HepG2 (cell line): Measurements from ENCODE around the gene ZBP1. TPM values are rescaled to one million over a fixed set of nuclear protein-coding genes. Genes with fewer than 3 reads are reported as not detected.

Experiments
- CERS6 ChIP-seq: sonication (generic); formaldehyde crosslinking; IDR thresholded peaks from 2 replicates; pipeline ENCODE4 v1.5.0; 2020; ENCODE audit warnings: missing genetic modification reagents
- ETV5 ChIP-seq: IDR thresholded peaks from 2 replicates; pipeline ENCODE4 v1.6.1; 2018; ENCODE audit warnings: missing biosample characterization, missing genetic modification reagents, inconsistent platforms, borderline replicate concordance
- NFKB2 ChIP-seq: sonication (generic); formaldehyde crosslinking; IDR thresholded peaks from 2 replicates; pipeline ENCODE4 v1.4.0; 2020; ENCODE audit warnings: missing genetic modification reagents, borderline replicate concordance
- RELA ChIP-seq: sonication (generic); formaldehyde crosslinking; IDR thresholded peaks from 2 replicates; pipeline ENCODE4 v1.4.0; 2020; ENCODE audit warnings: missing genetic modification reagents
- SOX13 ChIP-seq, 3 experiments: fragments of 450-650 bp in 1 of 3; sonication (generic) in 1 of 3; formaldehyde crosslinking in 1 of 3; IDR thresholded peaks in 2 of 3; conservative IDR thresholded peaks in 1 of 3; 2 replicates each; pipeline versions ENCODE4 v1.5.0 to v1.6.1; 2016 to 2020; ENCODE audit warnings: antibody characterized with exemption in 1 of 3, mild to moderate bottlenecking in 1 of 3, missing compliant biosample characterization in 1 of 3, missing genetic modification reagents in 1 of 3, moderate library complexity in 1 of 3
- TCF12 ChIP-seq, 2 experiments: fragments of 450-650 bp in 1 of 2; sonication (generic) in 1 of 2; formaldehyde crosslinking in 1 of 2; IDR thresholded peaks; 2 replicates each; pipeline versions ENCODE4 v1.6.1 to v1.8.0; 2017 to 2022; ENCODE audit warnings: antibody characterized with exemption in 1 of 2, mild to moderate bottlenecking in 1 of 2, missing genetic modification reagents in 1 of 2, moderate library complexity in 1 of 2
- ZBTB2 ChIP-seq: sonication (generic); formaldehyde crosslinking; IDR thresholded peaks from 2 replicates; pipeline ENCODE4 v1.8.0; 2022; ENCODE audit warnings: low read depth, missing genetic modification reagents
- ZNF20 ChIP-seq: sonication (generic); formaldehyde crosslinking; IDR thresholded peaks from 2 replicates; pipeline ENCODE4 v1.4.0; 2020; ENCODE audit warnings: mild to moderate bottlenecking, moderate library complexity, missing genetic modification reagents
- ZNF496 ChIP-seq: sonication (generic); formaldehyde crosslinking; IDR thresholded peaks from 2 replicates; pipeline ENCODE4 v1.8.1; 2023; ENCODE audit warnings: mild to moderate bottlenecking, moderate library complexity, missing genetic modification reagents; ENCODE audit not compliant: insufficient replicate concordance
- ZNF746 ChIP-seq: sonication (generic); formaldehyde crosslinking; IDR thresholded peaks from 2 replicates; pipeline ENCODE4 v1.8.0; 2022; ENCODE audit warnings: mild to moderate bottlenecking, missing genetic modification reagents
- ZNF83 ChIP-seq: sonication (generic); formaldehyde crosslinking; IDR thresholded peaks from 2 replicates; pipeline ENCODE4 v1.4.0; 2020; ENCODE audit warnings: missing genetic modification reagents, mild to moderate bottlenecking, borderline replicate concordance
- polyA plus RNA-seq, 8 experiments: library from polyadenylated mRNA; depleted of rRNA in 3 of 8; stranded (reverse) in 7 of 8; unstranded in 1 of 8; fragments of >200 nt; fragmentation: Illumina TruSeq in 4 of 8; extraction: Trizol in 4 of 8; gene quantifications; 2 replicates each; pipeline versions ENCODE4 v1.2.1 to v1.2.3, GENCODE V29; 2011 to 2016; ENCODE audit warnings: low read depth in 4 of 8, missing spikeins in 1 of 8, mixed read lengths in 1 of 8; ENCODE audit not compliant: insufficient read depth in 1 of 8
- total RNA-seq, 5 experiments: library from RNA; depleted of rRNA; stranded (reverse); fragments of >200 nt; fragmentation: Illumina TruSeq; extraction: Trizol; gene quantifications; 2 replicates each; pipeline ENCODE4 v1.2.3, GENCODE V29; 2016; ENCODE audit warnings: low read depth in 1 of 5
- TF ChIP-seq, protein P1 (sequence below): sonication (generic); formaldehyde crosslinking; IDR thresholded peaks from 2 replicates; pipeline ENCODE4 v1.5.1; 2020; ENCODE audit warnings: mild to moderate bottlenecking, missing genetic modification reagents, borderline replicate concordance
- TF ChIP-seq, protein P2 (sequence below): sonication (generic); formaldehyde crosslinking; conservative IDR thresholded peaks from 2 replicates; pipeline ENCODE4 v1.4.0; 2020; ENCODE audit warnings: missing genetic modification reagents
- TF ChIP-seq, protein P3 (sequence below): sonication (generic); formaldehyde crosslinking; IDR thresholded peaks from 2 replicates; pipeline ENCODE4 v1.4.0; 2020; ENCODE audit warnings: mild to moderate bottlenecking, missing genetic modification reagents

Gene ZBP1
- total and polyA plus RNA-seq, 2 of the 13 experiments (the other 11 are each of a cell fraction or from before 2014, with no cell fraction given), result not detected

DNA sequence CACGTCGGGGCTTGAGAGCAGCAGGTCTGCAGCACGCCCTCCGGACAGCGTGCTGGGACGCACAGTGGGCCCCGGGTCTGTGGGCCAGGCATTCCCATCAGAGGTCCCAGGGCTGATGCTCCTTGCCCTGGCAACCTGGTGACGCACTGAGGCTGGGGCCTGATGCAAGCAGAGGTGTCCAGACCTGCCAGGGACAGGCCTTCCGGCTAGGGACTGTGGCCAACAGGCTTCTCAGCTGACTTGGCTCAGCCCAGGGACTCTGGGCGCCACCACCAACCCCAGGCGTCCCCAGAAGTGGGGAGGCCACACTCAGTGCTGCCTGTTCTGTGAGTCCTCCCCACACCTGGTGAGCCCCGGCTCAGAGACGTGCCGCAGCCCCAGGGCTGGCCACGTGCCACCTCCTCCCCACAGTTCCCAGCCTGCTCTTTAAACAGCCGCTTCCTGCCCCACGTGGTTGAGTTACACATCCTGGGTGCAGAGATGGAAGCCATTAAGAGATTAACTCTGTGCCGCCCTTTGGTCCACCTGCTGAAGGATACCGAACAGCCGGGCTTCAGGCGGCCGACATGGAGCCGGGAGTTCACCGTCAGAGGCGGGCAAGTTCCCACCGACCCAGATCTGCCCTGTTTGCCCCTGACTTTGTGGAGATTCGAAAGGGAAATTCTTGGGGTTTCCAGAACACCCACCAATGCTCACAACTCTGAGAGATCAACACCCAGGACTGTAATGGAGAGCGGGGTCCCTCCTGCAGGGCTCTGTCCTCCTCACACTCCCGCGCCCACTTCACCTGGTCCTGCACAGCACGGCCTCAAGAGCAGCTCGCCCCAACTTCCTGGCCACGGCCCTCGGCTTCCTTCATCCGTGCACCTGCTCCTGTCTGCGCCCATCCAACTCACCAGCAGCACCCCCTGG, 37.6 kb upstream of the ZBP1 start (continued):
- TF ChIP-seq CERS6 (CRISPR knock-in tag) (no peak), RELA (CRISPR knock-in tag) (no peak), ZNF83 (CRISPR knock-in tag) (no peak), ZNF496 (CRISPR knock-in tag) (no peak), TCF12 (IDR thresholded peaks at IDR 0.05) (no peak), TCF12 (CRISPR knock-in tag; IDR thresholded peaks at IDR 0.05) (no peak), ZNF20 (CRISPR knock-in tag) (no peak), NFKB2 (CRISPR knock-in tag) (peak; percentile 56; the same call in 1 of the 2 replicates), ETV5 (CRISPR knock-in tag) (peak; percentile 21; the same call in 1 of the 2 replicates), ZNF746 (CRISPR knock-in tag) (no peak), SOX13 (IDR thresholded peaks at IDR 0.05) (no peak), SOX13 (CRISPR knock-in tag; conservative IDR thresholded peaks at IDR 0.05 in 1 of 2, IDR thresholded peaks at IDR 0.05 in 1 of 2) (no peak), ZBTB2 (CRISPR knock-in tag) (no peak)
- TF ChIP-seq, protein P1, sequence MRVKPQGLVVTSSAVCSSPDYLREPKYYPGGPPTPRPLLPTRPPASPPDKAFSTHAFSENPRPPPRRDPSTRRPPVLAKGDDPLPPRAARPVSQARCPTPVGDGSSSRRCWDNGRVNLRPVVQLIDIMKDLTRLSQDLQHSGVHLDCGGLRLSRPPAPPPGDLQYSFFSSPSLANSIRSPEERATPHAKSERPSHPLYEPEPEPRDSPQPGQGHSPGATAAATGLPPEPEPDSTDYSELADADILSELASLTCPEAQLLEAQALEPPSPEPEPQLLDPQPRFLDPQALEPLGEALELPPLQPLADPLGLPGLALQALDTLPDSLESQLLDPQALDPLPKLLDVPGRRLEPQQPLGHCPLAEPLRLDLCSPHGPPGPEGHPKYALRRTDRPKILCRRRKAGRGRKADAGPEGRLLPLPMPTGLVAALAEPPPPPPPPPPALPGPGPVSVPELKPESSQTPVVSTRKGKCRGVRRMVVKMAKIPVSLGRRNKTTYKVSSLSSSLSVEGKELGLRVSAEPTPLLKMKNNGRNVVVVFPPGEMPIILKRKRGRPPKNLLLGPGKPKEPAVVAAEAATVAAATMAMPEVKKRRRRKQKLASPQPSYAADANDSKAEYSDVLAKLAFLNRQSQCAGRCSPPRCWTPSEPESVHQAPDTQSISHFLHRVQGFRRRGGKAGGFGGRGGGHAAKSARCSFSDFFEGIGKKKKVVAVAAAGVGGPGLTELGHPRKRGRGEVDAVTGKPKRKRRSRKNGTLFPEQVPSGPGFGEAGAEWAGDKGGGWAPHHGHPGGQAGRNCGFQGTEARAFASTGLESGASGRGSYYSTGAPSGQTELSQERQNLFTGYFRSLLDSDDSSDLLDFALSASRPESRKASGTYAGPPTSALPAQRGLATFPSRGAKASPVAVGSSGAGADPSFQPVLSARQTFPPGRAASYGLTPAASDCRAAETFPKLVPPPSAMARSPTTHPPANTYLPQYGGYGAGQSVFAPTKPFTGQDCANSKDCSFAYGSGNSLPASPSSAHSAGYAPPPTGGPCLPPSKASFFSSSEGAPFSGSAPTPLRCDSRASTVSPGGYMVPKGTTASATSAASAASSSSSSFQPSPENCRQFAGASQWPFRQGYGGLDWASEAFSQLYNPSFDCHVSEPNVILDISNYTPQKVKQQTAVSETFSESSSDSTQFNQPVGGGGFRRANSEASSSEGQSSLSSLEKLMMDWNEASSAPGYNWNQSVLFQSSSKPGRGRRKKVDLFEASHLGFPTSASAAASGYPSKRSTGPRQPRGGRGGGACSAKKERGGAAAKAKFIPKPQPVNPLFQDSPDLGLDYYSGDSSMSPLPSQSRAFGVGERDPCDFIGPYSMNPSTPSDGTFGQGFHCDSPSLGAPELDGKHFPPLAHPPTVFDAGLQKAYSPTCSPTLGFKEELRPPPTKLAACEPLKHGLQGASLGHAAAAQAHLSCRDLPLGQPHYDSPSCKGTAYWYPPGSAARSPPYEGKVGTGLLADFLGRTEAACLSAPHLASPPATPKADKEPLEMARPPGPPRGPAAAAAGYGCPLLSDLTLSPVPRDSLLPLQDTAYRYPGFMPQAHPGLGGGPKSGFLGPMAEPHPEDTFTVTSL (CRISPR knock-in tag), result no peak
- TF ChIP-seq, protein P2, sequence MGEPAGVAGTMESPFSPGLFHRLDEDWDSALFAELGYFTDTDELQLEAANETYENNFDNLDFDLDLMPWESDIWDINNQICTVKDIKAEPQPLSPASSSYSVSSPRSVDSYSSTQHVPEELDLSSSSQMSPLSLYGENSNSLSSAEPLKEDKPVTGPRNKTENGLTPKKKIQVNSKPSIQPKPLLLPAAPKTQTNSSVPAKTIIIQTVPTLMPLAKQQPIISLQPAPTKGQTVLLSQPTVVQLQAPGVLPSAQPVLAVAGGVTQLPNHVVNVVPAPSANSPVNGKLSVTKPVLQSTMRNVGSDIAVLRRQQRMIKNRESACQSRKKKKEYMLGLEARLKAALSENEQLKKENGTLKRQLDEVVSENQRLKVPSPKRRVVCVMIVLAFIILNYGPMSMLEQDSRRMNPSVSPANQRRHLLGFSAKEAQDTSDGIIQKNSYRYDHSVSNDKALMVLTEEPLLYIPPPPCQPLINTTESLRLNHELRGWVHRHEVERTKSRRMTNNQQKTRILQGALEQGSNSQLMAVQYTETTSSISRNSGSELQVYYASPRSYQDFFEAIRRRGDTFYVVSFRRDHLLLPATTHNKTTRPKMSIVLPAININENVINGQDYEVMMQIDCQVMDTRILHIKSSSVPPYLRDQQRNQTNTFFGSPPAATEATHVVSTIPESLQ, result no peak
- TF ChIP-seq, protein P3, sequence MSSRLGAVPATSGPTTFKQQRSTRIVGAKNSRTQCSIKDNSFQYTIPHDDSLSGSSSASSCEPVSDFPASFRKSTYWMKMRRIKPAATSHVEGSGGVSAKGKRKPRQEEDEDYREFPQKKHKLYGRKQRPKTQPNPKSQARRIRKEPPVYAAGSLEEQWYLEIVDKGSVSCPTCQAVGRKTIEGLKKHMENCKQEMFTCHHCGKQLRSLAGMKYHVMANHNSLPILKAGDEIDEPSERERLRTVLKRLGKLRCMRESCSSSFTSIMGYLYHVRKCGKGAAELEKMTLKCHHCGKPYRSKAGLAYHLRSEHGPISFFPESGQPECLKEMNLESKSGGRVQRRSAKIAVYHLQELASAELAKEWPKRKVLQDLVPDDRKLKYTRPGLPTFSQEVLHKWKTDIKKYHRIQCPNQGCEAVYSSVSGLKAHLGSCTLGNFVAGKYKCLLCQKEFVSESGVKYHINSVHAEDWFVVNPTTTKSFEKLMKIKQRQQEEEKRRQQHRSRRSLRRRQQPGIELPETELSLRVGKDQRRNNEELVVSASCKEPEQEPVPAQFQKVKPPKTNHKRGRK, result no peak
